Embryonic facial prominence (tissue), 1 donor: ENCODE measurements around the gene BANK1.

Source experiments
- DNase-seq: peaks from one replicate; pipeline ENCODE4 v3.0.0-alpha.2; 2016; ENCODE audit errors: extremely low spot score

The BANK1 gene

DNA sequence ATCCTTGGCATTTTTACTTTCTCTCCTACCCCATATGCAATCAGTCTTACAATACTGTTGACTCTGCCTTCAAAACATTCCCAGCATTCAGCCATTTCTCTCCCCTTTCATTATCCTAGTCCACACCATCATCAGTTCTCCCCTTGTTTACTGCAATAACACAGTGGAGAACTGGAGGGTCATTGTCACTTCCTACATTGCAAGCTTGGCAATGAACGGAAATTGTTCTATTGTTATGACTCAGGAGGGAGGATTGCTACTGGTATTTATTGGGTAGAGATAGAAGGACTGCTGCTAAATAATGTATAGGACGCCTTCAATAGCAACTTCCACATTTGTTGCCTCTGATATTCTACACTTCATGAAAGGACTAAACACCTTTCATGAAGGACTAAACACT lies 231.8 kb downstream of the BANK1 start:
- DNase-seq: no peak

DNA sequence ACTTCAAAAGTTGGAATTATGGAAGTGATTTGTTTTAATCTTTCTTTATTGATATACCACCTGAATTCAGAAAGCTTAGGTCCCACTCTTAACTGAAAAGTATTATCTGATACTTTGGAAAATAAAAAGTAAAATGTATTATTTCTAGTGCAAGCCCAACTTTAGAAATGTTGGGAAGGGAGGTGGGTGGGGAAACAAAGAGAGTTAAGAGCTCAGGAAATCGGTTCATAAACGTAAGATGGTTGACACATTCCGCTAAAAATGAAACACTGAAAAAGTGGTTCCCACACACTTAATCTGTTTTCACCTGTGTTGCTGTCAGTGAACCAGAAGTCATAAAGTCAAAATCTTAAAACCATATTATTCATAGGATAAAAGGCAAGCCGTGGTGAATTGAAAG lies 237.4 kb downstream of the BANK1 start:
- no peak for DNase-seq

DNA sequence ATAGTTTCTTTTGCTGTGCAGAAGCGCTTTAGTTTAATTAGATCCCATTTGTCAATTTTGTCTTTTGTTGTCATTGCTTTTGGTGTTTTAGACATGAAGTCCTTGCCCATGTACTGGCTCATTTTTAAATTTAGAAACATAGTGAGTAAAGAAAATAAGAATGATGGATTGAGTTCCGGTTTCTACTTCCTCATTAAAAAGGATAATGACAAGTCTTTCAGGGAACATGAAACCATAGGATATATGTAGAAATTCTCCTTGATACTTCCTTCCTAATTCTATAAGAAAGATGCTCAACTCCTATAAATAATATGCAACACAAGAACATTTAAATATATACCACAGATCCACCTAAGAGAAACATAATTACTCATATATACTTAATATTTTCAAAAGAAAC lies 240.9 kb downstream of the BANK1 start:
- no peak for DNase-seq

DNA sequence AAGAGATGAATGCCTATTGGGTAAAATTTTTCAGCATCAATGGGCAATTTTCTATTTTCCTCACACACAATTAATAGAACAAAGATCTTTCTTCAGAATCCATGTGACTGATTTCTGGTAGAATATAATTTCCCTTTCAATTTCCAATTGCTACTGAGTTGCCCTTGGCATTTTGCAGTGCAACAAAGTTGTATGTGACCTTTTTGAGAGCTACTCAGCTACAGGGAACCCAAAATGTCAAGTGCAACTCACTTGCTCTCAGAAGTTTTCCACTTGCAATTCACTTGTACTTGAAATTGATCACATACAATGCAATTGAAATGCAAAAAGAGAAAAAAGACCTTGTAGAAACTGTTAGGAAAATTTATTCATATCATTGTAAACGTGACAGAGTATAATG lies 245.5 kb downstream of the BANK1 start:
- DNase-seq: no peak

DNA sequence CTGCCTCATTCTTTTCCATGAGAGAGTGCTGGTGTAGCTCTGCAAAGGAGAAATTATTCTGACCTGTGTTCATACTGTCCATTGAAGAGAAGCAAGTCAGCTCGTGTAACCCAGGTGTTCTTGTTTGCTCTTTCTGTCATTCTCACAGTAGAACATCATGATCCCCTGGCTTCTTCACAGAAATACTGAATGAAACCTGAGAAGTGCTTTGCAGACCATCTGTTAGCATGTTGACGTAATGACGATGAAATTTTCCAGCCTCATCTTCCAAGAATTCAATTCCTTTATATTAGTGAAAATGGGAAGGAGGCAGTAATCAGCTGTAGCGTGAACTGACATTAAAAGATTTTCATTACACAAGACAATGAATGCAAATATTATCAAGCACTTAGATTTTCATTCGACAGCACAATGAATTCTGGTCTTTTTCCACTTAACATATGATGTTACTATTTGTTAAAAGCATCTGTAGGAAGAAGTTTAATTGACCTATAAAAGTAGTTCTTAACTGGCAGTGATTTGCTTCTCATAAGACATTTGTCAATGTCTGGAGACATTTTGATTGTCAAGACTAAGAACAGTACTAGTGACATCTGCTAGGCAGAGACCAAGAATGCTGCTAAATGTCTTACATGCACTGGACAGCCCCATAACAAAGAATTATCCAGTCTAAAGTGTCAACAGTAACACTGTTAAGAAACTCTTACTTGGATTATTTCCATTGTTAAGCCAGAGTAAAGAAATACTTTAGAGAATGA lies 246.3 kb downstream of the BANK1 start:
- DNase-seq: peak; percentile 11

DNA sequence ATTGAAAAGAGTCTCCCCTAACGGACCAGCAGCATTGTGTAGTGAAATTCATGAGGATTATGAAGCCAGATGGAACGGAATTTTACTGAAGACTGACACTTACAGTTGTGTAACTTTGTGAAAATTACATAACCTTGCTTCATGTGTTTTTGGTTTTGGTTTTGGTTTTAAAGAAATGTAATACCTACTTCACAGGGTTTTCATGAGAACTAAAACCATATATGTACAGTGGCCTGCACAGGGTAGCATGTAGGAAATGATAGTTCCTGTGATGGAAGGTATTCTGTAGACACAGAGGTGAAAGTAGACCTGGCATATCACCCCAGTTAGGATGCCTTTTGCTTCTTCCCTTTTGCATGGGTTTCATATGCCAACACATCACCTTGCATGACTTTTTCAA lies 247.0 kb downstream of the BANK1 start:
- no peak for DNase-seq

DNA sequence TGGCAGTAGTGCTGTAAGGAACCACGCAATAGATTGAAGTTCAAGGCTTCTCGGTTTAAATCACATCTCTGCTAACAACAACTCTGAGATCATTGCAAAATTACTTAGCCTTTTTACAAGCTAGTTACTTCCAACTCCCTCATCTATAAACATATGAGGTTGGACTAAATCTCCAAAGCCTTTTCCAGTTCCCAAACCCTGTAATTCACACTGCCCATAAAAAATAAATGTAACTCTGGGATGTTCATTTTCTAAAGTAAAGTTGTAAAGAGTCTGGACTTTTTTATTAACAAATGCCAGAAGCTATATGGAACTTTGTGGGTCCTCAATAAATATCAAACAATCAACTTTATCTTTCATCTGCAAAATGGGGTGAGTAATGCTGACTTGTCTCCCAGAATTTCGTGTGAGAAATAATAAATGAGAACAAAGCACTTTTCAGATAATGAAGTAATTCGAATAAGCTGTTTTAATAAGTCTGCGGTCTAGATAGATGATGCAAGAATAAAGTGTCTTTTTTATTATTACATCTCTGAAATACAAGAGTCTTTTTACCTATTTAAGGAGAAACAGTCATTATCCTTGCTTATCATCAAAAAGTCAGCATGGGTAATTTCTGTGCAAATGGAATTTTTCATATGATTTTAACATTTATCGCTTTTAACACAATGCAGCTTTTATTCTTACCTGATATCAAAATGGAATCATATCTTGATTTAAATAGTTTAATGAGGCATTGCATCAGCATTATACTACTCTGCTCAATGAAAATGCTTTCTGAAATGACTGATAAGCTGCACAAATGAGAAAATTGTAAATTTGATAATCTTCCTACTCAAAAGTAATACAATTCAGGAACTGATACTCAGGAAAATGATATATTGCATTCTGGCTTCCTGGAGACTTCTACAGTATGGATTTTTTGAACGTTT lies 252.6 kb downstream of the BANK1 start:
- no peak for DNase-seq

DNA sequence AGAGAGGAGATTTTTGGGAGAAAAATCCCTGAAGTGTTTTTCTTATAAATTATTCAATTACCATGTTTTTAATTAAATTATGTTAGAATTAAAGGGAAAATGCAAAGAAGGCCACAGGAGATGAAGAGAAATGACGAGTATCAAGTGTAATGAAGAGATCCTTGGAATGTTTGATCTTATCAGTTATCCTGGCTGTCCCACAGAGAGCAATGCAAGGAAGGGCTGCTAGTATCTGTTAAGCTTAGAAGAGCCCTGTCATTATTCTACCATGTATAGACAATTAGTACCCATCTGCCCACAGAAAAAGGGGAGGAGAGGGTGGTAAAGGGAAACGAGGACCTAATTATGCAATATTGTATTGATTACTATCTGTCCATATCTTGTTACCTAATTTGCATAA lies 257.1 kb downstream of the BANK1 start:
- DNase-seq: no peak

DNA sequence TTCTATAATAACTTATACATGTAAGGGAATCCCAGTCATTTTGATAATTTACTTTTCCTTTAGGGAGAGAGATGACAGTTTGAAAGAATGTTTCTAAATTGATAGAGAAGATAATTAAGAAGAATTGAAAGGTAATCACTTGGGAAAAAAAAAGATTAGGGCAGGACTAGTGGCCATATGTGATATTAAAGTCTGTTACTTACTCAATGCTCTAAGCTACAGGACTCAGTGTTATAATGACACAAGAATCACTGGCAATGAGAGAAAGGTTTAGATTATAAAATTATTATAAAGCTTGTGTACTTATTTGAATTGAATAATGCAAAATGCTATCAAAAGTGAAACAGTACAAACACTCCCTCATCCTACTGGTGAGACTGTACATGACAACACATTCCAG lies 265.3 kb downstream of the BANK1 start:
- DNase-seq: no peak

DNA sequence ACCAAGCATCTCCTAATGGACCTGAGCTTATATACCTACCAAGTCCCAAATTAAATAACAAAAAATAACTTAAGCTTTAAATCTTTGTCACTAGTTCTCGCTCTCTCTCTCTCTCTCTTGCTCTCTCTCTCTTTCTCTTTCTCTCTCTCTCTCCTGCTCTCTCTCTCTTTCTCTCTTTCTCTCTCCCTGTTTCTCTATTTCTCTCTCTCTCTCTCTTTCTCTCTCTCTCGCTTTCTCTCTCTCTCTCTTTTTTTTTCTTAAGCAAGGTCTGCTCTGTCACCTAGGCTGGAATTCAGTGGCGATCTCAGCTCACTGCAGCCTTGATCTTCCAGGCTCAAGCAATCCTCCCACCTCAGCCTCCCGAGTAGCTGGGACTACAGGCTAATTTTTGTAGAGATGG lies 266.6 kb downstream of the BANK1 start:
- DNase-seq: no peak

DNA sequence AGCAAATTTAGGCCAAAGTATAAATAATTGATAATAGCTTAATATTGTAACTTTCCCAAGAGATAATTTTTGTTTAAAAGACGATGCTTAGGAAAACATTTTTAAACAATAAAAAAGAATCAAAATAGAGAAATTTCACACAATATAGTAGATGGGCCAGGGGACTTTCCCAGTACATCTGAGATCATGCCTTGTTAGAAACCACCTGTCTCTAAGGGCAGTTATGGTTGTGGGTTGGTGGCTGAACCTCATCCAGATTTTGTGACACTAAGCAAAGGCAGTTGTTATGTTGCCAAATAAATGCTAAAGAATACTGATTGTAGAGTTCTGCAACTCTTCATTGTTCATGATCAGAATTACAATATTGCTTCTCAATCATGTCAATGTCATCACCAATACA lies 270.6 kb downstream of the BANK1 start:
- DNase-seq: no peak

DNA sequence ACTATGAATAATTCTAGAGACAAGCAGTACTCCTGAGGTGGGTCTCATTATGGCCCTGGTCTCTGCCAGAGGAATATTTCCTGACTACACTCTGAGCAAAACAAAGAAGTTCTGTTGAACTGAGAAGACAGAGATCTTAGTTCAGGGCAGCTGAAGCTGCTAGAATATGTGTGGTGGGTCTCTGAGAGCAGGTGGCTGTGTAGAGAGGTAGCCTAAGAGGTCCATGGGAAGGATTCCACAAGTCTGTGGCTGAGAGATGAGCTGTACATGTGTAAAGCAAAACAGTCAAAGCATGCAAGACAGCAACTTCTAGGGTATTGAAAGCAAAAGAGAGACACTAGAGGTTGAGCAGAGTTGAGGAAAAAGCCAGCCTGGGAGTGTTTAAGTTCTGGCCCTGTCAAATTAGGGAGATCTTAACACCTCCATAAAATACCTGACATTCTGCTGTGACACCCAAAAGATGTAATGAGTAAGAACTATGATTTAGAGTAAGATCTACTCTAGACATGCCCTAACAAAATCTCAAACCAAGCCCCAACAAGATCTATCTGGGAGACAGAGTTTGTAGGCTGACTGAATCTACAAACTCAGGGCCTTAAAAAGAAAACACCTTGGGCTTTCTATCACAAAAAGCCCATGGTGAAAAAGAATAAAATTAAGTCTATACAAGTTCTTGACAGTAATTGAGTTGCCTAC lies 274.4 kb downstream of the BANK1 start:
- DNase-seq: no peak

DNA sequence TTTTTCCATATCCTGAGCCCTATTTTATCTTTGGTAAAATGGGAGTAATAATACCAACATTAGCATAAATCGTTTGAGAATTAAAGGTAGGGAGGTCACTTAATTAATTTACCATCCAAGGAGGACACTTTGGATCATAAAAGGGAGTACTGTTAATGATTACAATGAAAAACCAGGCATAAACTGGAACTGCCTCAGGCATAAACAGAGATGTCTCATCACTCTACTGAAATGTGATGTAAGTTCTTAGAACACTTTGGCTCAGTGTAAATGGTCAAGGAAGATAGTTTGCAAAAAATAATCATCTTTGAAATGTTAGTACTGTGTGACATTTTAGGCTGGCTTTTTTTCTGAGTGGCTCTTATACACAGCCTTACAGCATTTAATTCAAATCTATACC lies 286.1 kb downstream of the BANK1 start:
- DNase-seq: no peak

DNA sequence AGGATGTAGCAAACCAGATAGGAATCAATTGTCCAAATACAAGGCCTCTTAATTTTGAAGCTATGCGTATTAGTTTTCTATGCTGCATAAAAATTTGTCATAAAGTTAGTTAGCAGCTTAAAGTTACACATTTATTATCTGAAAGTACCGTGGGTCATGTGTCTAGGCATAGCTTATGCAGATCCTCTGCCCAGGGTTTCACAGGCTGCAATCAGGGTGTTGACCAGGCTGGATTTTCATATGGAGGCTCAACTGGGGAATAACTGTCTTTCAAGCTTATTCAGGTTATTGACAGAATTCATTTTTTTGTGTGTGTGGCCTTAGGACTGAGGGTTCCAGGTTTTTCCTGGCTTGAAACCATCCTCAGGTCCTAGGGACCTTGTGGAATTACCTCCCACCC lies 289.7 kb downstream of the BANK1 start:
- DNase-seq: no peak

DNA sequence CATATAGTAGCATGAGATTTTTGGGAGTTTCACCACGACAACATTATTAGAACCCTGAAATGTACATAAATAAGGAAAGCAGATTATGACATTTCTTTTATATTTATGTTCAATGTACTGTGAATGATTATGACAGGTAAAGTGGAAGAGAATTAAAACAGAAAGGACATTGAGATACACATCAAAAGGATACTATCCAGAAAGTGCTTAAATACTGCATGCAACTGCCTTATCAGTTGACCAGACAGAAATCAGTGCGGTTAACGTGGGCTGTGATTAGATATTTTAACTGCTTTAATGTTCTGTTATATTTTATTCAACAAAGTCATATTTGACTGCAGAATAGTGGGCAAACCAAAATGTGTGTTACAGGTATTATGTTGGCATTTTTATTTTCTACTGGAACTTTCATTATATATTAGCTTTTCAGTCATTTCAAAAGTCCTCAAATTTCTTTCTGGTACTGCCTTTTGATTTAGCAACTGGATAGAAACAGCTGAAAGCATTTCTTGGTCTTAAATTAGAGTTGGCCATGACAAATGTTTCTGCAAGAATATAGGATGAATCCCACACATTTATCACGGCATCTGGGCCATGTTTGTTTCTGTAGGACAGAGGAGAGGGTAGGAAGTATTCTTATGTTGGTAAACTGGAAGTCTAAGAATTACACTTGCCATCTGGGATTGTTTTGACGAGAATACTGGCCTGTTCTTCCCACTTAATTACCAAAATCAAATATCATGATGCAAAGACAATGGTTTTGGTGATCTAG lies 299.5 kb downstream of the BANK1 start:
- DNase-seq: no peak

DNA sequence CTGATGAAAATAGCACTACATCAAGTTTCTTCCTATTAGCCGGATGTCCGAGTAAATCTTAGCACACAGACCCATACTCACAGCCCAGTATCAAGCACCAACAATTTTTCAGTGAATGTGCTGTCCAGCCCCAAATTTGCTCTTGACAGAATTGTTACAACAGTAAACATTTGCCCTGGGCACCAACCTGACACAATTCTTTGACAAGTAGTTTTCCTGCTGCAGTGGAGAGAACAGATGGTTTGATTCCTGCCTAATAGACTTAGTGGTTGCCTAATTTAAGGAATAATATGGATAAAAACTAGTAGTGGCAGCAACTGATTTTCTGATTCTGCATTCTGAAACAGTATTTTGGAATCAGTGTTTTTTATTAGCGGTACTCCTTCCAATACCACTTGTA lies 301.1 kb downstream of the BANK1 start:
- DNase-seq: no peak

DNA sequence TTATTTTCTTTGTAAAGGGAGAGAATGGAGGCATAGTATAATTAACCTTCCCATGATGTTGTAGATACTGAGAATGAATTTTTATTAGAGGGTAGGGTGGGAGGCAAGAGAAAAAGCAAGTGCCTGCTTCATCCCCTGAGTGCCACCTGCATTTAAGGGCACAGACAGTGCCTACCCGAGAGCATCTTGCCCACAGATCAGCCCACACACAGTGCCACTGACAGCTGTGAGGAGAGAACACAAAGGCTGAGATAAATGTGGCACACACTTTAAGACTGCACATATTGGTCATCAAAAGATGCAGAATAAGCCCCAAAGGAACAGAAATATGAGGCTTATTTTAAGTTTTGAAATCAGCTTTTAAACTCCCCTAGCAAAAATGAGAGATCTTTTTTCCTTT lies 304.0 kb downstream of the BANK1 start:
- DNase-seq: no peak

DNA sequence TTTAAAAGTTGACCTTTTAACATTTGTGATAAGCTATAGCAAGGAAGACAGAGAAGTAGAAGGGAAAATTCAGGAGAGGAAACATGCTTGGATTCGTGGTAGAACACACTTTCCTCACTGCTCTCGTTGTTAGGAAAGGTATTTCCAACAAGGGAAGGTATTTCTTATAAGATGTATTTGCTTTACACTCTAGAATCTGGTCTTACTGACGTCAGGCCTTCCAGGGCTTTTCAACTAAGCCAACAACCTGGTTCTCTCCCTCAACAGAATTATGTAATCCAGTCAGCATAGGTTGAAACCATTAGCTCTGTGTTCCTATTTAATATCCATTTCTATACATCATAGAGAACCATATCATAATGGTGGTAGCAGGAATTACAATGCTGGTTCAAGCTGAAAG lies 312.8 kb downstream of the BANK1 start:
- no peak for DNase-seq

DNA sequence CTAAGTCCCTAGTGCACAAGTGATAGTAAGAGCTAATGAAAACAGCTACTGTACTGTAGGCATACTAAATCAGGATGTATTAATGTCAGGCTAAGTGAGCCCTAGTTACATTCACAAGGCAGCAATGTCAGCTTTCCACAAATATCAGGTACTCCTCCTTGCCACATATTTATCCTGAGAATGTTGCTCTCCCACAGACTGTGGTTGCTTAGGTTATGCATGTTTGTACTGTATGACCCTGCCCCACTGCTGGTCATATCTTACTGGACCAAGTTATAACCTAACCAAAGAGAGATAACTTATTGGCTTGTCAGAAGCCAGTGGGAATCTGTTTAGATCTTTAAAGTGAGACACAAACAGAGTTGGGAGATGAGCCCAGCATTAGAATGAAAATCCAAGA lies 313.7 kb downstream of the BANK1 start:
- no peak for DNase-seq

DNA sequence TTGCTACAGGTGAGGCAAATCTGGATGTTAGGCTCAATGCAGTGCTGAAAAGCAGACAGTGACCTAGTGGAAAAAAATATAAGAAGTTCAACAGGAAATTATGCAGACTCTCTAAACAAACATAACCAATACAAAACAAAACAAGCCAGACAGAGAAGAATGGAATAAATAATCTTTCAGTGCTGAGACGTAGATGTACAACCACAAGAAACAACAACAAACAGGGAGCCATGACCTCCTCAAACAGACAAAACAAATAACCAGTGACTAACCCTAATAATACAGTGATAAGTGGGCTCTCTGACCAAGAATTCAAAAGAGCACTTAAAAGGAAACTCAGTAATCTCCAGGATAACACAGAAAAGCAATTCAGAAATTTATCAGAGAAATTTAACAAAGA lies 315.5 kb downstream of the BANK1 start:
- no peak for DNase-seq

DNA sequence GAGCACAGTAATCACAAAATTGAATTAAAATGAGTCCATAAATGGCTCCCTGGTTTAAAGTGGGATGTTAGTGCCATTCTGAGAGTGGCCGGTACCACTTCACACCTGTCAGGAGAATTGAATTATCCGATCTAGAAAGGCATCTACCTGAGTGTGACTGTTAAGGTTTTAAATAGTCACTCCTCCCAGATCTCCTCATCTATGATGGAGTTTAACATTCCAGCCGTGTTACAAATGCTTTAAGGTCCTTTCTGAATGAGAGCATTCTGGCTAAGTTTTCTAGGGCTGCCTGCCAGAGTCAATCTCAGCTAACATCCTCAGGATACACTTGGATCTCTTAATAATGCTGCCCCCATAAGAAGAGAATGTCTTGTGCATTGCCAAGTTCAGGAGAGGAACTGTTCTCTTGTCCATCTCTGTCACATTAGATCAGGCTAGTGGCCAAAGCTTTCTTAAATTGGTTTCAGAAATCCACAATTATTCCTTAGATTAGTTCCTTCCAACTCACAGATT lies 323.6 kb downstream of the BANK1 start:
- no peak for DNase-seq

DNA sequence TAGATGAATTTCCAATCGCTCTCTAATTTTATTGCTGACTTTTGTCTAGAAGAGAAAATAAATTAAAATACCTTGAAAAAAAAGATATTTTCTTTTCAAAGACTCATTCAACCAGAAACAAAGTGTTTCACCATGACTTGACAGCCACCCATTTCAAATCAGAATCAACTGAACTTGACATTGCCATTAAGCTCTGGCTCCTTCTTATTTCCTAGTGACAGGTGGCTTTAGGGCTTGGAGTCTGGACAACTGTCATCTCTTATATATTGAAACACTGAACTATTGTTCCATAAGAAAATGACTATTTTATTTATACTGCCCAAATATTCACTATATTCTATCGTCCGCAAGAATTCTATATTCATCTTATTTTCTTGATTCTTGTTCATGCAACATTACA lies 325.6 kb downstream of the BANK1 start:
- DNase-seq: no peak
